Inferior parietal cortex (tissue), 1 donor: Measurements from ENCODE around the gene ZBTB37.
A peak's percentile ranks its signal among the peaks of the same experiment; 100 is the strongest.
"Not testable (repeated sequence)": the region's sequence is repeated elsewhere in the genome, so short reads cannot be mapped to it uniquely, and the experiment has no call there.

Experiments
- DNase-seq: peaks from one replicate; pipeline ENCODE4 v3.0.0-alpha.2; 2016; ENCODE audit errors: extremely low spot score

ZBTB37 gene

DNA sequence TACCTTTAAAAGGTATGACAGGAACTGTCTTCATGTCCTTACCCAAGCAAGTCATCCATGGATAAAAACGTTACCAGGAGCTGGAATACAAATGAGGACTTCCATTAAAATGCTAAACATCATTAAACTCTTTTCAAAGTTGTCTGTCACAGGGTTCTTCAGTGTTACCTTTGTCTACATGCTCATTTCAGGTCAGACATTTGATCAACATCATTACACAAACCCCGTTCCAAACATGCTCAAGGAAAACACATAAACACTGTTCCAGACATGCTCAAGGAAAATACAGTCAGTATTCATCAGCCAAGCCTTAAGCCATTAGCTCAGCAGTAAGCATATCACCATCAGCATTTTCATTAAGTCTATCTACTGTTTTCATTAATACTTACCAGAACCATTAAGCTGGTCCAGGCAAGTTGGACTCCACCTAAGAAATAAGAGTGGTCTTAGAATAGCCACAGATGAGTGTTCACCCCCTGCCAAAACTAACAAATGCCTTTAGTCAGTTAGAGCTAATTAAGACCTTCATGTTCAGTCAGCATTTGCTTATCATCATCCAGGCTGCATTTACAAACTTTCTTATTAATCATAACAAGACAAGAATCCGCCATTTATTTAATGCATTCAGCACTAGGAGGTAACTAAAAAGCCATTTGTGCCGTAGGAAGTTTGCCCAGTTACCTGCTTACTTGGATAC lies 2.6 kb upstream of the ZBTB37 start:
- DNase-seq, result no peak

DNA sequence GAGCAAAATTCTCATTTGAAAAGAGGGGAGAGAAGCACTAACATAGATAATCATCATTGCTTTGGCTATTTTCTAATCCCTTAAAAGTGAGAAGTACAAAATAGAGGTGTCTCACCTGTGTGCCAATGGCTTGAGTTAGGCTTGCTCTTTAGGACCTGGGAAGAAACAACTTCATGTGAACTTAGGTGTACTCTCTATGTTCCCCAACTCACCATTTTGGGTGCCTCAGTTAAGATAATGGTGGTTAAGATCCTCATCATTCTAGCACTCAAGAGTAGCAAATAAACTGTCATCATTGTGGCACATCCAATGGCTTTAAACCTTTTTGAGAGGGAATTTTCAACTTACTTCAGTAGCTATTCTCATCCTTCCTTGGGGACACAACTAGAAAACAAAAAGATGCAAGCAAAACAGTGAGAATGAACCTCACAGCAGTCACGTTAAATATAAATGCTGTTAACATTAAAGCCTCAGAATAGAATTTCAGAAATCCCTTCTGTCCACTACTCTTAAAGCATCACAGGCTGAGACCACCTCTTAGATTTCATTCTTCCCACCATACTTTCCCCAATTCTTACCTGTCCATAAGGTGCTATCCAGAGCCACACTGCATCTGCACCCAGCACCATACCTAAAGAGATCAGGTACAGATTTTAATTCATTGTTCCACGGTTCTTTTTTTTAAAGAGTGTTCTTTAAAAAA lies 1.6 kb upstream of the ZBTB37 start:
- DNase-seq, result no peak

GRCh38 chr1:173867141-173867752 lies 933 bp upstream of the ZBTB37 start:
- DNase-seq, result no peak

- DNase-seq, result peak; percentile 97
These were observed 371 bp upstream of the ZBTB37 start, which contains the start of gene GAS5 for GRCh38 chr1:173867753-173868265. TSS of gene GAS5 (minus strand) at chr1:173867989.

DNA sequence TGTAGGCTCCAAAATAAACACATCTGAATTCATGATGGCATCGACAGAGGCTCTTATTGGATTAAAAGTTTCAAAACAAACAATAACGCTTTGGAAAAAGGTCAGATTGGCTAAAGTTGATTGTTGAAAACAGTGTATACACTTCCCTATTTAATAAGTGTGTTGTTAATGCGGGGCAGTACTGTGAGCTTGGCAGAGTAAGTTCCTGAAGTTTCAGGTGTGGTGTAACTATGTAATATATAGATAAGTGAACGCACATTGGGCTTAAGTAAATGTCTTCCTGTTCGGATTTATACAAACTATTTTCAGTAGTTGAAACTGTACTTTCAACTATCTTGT lies 810 bp downstream of the ZBTB37 start:
- no peak for DNase-seq

- peak; percentile 60 for DNase-seq
These were observed 2.3 kb downstream of the ZBTB37 start for GRCh38 chr1:173870252-173871075.

DNA sequence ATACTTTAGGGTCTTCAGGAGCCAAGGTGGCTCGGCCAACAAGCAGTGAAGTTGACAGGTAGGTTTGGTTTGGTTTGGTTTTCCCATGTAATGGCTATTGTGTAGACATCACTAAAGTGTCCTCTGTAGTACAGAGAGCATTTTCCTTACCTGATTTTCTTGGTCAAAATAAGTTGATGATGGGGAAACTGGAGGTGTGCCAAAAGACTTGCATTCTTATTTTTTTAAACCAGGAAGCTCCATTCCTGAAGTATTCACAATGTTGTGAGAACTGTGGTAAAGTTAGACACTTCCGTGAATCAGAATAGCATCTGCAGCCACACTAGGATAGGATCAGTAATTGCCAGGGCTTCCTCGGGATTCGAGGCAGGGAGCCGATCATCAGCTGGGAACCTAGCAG lies 2.9 kb downstream of the ZBTB37 start:
- no peak for DNase-seq

DNA sequence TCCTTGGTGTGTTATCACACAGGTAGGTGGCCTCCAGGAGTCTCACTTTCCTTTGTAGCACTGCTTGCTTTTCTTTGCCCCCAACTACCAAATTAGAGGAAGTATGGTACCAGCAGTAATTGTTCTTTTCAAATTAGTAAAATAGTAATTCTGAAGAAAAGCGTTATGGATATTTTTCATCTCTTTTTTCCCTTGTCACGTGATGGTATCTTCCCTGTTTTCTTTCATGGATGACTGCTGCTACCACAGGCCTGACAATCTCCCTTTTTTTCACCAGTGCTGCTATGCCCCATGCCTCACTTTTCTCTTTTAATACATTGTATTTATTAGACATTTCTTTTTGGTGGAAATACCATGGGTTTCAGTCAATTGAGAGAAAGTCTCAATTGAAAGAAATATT lies 3.3 kb downstream of the ZBTB37 start:
- no peak for DNase-seq

GRCh38 chr1:173876732-173877131 lies 8.6 kb downstream of the ZBTB37 start:
- DNase-seq, result no peak

DNA sequence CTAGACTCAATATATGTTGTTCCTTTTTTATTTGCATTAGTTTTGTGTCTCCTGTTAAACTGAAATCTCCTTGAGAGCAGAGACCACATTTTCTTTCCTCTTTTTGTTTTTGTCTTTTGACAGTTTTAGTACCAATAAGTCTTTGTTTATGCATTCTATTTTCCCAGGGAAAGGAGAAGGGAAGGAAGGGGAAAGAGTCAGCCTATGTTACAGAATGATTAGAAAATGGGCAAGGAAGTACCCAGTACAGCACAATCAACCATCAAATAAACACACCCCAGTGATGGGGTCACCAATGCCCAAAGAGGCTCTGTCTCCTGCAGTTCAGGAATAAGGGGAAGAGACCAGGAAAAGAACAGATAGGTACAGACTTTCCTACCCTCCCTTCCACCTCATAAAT lies 10.1 kb downstream of the ZBTB37 start:
- DNase-seq, result no peak

GRCh38 chr1:173881117-173881516 lies 12.9 kb downstream of the ZBTB37 start:
- not testable (repeated sequence) for DNase-seq

DNA sequence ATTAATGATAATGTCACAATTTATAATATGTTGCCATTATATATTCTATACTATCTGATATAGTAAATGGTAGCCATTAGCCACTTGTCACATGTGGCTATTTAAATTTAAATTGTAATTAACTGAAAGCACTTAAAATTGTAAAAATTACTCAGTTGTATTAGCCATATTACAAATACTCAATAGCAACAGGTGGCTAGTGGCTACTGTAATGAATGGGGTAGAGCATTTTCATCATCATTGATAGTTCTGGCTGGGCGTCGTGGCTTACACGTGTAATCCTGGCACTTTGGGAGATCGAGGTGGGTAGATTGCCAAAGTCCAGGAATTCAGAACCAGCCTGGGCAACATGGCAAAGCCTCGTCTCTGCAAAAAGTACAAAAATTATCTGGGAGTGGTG lies 16.5 kb downstream of the ZBTB37 start:
- no peak for DNase-seq

DNA sequence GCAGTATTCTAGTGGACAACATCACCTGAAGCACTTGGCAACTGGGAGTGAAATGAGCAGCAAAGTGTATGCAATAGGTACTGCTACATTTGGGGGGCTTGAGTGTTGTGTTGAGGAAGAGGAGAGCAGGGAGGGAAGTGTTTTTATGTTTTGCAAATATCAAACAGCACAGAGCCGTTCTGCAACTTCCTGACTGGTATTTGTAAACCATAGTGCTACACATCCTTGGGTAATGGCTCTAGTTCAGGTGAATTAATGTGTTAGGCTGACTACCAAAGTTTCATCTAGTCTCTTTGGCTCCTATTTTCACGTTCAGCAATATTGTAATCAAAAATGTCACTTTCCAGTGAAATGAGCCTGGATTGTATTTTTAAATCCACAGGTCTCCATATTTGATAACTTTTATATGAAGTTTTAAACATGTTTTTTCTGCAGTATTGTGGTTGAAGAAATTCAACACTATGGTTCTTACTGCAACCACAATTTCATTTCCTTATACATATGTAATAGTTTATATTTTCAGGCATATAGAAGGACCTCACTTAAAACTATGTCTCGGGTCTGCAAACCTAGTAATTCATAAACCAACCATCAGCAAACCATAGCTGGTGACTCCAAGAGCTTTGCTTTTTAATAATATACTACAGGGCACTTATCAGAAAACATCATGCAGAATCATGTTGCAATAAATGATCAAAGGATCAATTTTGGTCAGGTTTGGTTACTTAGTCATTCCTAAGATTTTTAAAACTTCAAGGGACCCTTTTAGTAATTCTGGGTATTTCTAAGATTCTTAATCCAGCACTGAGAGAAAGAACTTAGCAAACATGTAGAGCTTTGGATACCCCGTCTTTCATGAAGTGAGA lies 18.8 kb downstream of the ZBTB37 start:
- no peak for DNase-seq

DNA sequence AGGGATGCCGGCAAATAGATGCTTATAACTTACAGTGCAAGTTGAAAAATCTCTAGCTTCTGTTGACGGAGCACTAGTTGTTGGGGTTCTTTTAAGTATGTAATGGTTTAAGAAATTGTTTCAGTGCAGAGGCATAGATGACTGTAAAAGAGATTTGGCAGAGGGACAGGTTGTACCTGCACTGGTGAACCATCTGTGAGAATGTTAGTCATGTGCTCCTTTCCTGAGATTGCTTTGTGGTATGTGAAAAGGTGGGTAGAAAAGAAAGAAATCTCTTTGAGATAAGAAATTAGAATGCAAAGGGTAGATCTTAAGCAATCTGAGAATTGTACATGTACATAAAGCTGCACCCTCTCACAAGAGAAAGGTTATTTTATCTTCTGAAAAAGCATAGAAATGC lies 19.4 kb downstream of the ZBTB37 start:
- DNase-seq, result no peak

GRCh38 chr1:173888749-173889148 lies 20.6 kb downstream of the ZBTB37 start:
- no peak for DNase-seq

DNA sequence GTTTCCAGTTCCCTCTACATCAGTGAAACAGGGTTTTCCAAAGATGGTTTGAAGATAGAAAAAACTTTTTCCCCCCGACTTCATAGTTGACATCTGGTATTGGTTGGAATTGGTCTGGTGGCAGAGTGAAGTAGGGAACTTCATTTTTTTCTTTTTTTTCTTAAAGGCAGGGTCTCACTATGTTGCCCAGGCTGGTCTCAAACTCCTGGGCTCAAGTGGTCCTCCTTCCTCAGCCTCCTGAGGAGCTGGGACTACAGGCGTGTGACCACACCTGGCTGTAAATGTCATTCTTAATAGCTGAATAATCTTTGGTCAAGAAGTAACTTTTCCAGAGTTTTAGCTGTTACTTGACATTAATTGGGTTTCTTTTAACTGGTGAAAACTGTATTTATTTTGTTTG lies 21.7 kb downstream of the ZBTB37 start:
- no peak for DNase-seq

DNA sequence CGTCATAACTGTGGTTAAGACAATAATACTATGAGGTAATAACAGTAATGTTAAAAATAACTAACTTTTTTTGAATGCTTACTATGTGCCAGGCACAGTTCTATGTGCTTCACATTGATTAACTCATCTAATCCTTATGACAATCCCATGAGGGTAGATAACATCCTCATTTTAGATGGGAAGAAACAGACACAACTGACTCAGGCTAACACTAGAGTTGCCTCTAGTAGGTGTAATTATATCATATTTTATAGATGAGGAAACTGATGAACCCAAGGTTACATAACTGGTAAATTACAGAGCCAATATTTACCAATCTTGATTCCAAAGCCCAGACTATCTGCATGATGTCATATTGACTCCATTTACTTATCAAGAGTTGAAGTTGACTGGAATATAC lies 25.4 kb downstream of the ZBTB37 start:
- no peak for DNase-seq

GRCh38 chr1:173894189-173894588 lies 26.0 kb downstream of the ZBTB37 start:
- DNase-seq, result no peak

- DNase-seq, result no peak
These were observed 32.2 kb downstream of the ZBTB37 start for GRCh38 chr1:173900427-173900826.

GRCh38 chr1:173900992-173901391 lies 32.8 kb downstream of the ZBTB37 start:
- no peak for DNase-seq
